Measurements from ENCODE around the gene PDE11A. TPM values are rescaled to one million over a fixed set of nuclear protein-coding genes. Genes with fewer than 3 reads are reported as not detected.

PDE11A gene
- total and polyA plus RNA-seq, 2 of the 13 experiments (the other 11 are each of a cell fraction or from before 2014, with no cell fraction given), result 1.2 to 1.7 TPM

DNA sequence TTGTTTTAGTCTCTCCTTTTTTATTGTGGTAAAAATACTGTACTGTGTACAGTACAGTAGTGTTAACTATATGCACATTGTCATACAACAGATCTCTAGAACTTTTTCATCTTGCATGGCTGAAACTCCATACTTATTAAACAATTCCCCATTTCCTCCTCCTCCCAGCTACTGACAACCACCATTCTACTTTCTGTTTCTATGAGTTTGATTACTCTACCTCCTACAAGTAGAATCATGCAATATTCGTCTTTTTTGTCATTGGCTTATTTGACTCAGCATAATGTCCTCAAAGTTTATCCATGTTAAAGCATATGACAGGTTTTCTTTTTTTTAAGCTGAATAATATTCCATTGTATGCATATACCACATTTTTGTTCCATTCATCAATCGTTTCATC, 341.8 kb downstream of the PDE11A start (continued):
- TF ChIP-seq, protein P1, sequence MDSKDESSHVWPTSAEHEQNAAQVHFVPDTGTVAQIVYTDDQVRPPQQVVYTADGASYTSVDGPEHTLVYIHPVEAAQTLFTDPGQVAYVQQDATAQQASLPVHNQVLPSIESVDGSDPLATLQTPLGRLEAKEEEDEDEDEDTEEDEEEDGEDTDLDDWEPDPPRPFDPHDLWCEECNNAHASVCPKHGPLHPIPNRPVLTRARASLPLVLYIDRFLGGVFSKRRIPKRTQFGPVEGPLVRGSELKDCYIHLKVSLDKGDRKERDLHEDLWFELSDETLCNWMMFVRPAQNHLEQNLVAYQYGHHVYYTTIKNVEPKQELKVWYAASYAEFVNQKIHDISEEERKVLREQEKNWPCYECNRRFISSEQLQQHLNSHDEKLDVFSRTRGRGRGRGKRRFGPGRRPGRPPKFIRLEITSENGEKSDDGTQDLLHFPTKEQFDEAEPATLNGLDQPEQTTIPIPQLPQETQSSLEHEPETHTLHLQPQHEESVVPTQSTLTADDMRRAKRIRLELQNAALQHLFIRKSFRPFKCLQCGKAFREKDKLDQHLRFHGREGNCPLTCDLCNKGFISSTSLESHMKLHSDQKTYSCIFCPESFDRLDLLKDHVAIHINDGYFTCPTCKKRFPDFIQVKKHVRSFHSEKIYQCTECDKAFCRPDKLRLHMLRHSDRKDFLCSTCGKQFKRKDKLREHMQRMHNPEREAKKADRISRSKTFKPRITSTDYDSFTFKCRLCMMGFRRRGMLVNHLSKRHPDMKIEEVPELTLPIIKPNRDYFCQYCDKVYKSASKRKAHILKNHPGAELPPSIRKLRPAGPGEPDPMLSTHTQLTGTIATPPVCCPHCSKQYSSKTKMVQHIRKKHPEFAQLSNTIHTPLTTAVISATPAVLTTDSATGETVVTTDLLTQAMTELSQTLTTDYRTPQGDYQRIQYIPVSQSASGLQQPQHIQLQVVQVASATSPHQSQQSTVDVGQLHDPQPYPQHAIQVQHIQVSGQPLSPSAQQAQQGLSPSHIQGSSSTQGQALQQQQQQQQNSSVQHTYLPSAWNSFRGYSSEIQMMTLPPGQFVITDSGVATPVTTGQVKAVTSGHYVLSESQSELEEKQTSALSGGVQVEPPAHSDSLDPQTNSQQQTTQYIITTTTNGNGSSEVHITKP (CRISPR knock-in tag; IDR thresholded peaks at IDR 0.05; ENCODE audit: low read depth), result no peak
- TF ChIP-seq PAWR (CRISPR knock-in tag; IDR thresholded peaks at IDR 0.05; ENCODE audit: borderline replicate concordance), result no peak
- TF ChIP-seq AGO2 (optimal IDR thresholded peaks at IDR 0.05; ENCODE audit: low read depth, low read length), result no peak
- TF ChIP-seq, protein P2, sequence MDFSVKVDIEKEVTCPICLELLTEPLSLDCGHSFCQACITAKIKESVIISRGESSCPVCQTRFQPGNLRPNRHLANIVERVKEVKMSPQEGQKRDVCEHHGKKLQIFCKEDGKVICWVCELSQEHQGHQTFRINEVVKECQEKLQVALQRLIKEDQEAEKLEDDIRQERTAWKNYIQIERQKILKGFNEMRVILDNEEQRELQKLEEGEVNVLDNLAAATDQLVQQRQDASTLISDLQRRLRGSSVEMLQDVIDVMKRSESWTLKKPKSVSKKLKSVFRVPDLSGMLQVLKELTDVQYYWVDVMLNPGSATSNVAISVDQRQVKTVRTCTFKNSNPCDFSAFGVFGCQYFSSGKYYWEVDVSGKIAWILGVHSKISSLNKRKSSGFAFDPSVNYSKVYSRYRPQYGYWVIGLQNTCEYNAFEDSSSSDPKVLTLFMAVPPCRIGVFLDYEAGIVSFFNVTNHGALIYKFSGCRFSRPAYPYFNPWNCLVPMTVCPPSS (IDR thresholded peaks at IDR 0.05), result no peak
- TF ChIP-seq ZNF589 (CRISPR knock-in tag; conservative IDR thresholded peaks at IDR 0.05), result no peak
- no peak for TF ChIP-seq ZNF570 (CRISPR knock-in tag; IDR thresholded peaks at IDR 0.05; ENCODE audit: borderline replicate concordance)
- TF ChIP-seq, protein P3, sequence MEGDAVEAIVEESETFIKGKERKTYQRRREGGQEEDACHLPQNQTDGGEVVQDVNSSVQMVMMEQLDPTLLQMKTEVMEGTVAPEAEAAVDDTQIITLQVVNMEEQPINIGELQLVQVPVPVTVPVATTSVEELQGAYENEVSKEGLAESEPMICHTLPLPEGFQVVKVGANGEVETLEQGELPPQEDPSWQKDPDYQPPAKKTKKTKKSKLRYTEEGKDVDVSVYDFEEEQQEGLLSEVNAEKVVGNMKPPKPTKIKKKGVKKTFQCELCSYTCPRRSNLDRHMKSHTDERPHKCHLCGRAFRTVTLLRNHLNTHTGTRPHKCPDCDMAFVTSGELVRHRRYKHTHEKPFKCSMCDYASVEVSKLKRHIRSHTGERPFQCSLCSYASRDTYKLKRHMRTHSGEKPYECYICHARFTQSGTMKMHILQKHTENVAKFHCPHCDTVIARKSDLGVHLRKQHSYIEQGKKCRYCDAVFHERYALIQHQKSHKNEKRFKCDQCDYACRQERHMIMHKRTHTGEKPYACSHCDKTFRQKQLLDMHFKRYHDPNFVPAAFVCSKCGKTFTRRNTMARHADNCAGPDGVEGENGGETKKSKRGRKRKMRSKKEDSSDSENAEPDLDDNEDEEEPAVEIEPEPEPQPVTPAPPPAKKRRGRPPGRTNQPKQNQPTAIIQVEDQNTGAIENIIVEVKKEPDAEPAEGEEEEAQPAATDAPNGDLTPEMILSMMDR (CRISPR knock-in tag; IDR thresholded peaks at IDR 0.05), result no peak
- TF ChIP-seq ZNF567 (CRISPR knock-in tag; IDR thresholded peaks at IDR 0.05; ENCODE audit: borderline replicate concordance), result no peak
- TF ChIP-seq, protein P4, sequence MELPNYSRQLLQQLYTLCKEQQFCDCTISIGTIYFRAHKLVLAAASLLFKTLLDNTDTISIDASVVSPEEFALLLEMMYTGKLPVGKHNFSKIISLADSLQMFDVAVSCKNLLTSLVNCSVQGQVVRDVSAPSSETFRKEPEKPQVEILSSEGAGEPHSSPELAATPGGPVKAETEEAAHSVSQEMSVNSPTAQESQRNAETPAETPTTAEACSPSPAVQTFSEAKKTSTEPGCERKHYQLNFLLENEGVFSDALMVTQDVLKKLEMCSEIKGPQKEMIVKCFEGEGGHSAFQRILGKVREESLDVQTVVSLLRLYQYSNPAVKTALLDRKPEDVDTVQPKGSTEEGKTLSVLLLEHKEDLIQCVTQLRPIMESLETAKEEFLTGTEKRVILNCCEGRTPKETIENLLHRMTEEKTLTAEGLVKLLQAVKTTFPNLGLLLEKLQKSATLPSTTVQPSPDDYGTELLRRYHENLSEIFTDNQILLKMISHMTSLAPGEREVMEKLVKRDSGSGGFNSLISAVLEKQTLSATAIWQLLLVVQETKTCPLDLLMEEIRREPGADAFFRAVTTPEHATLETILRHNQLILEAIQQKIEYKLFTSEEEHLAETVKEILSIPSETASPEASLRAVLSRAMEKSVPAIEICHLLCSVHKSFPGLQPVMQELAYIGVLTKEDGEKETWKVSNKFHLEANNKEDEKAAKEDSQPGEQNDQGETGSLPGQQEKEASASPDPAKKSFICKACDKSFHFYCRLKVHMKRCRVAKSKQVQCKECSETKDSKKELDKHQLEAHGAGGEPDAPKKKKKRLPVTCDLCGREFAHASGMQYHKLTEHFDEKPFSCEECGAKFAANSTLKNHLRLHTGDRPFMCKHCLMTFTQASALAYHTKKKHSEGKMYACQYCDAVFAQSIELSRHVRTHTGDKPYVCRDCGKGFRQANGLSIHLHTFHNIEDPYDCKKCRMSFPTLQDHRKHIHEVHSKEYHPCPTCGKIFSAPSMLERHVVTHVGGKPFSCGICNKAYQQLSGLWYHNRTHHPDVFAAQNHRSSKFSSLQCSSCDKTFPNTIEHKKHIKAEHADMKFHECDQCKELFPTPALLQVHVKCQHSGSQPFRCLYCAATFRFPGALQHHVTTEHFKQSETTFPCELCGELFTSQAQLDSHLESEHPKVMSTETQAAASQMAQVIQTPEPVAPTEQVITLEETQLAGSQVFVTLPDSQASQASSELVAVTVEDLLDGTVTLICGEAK (IDR thresholded peaks at IDR 0.05), result no peak
- TF ChIP-seq, protein P4 (CRISPR knock-in tag; IDR thresholded peaks at IDR 0.05), result no peak
- TF ChIP-seq NFYB (CRISPR knock-in tag; IDR thresholded peaks at IDR 0.05), result no peak
- no peak for TF ChIP-seq TEAD2 (CRISPR knock-in tag; IDR thresholded peaks at IDR 0.05)
- TF ChIP-seq, protein P5, sequence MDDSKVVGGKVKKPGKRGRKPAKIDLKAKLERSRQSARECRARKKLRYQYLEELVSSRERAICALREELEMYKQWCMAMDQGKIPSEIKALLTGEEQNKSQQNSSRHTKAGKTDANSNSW (CRISPR knock-in tag; IDR thresholded peaks at IDR 0.05; ENCODE audit: borderline replicate concordance), result no peak
